NCI-H446 treated with DMSO at 0.1 percent for 48 hours (cell line): ENCODE data around the gene DAZ3.
"Not testable (repeated sequence)": the region's sequence is repeated elsewhere in the genome, so short reads cannot be mapped to it uniquely, and the experiment has no call there.

ENCODE experiments used
- DNase-seq: peaks from one replicate; lab custom pipeline; 2025; lab: John Stamatoyannopoulos, UW

The DAZ3 gene

GRCh38 chrY:24813293-24813692, at the start of gene DAZ3:
TSS of gene DAZ3 (minus strand) at chrY:24813393. CDS start at chrY:24813185, 208 bp downstream.
- not testable (repeated sequence) for DNase-seq

- DNase-seq = not testable (repeated sequence)
Measured at GRCh38 chrY:24833619-24834018, 20.4 kb upstream of the DAZ3 start, which contains the start of gene DAZ4. TSS of gene DAZ4 (plus strand) at chrY:24833919. CDS start at chrY:24834127, 208 bp downstream.

GRCh38 chrY:24825069-24825468, 11.9 kb upstream of the DAZ3 start:
- not testable (repeated sequence) for DNase-seq

GRCh38 chrY:24824184-24824879, 11.1 kb upstream of the DAZ3 start:
- not testable (repeated sequence) for DNase-seq

DNA sequence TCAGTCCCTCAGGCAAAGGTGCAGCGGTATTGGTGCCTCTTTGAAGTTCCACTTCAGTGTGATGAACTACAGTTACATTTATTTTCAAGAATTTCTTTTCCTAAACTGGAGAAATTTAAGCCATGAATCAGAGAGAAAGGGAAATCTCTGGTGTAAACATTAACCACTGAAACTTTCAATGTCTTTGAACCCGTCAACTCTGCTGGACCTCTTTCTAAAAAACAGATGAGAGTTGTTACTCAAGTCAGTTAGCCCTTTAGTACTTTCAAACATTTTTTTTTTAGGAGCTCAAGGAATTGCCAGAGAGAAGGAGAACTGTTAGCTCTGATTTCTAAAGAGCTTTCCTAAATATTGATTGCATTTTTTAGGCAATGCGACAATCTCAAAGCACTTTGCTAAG, 8.6 kb upstream of the DAZ3 start:
- not testable (repeated sequence) for DNase-seq
